KG1 (cell line): ENCODE results near the gene SDK2.

ENCODE experiments used
- DNase-seq: peaks from one replicate; lab custom pipeline; 2025; lab: John Stamatoyannopoulos, UW

The SDK2 gene

DNA sequence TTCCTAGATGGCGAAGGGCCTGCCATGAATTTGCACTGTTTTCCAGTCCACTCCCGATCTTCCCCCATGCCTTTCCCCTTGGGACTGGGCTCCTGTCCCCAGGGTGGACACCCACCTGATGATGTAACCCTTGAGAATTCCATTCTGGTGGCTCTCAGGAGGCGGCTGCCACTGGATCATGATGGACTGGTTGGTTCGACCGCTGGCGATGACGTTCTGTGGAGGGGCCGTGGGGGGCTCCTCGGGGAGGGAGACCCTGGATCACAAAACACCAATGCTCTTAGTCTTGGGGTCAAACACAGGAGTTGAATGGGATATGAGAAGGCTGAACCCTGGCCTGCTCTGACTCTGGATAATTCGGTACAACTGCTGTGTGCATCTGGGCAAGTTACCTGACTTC is 225.2 kb downstream of the SDK2 start:
- DNase-seq, result no peak

DNA sequence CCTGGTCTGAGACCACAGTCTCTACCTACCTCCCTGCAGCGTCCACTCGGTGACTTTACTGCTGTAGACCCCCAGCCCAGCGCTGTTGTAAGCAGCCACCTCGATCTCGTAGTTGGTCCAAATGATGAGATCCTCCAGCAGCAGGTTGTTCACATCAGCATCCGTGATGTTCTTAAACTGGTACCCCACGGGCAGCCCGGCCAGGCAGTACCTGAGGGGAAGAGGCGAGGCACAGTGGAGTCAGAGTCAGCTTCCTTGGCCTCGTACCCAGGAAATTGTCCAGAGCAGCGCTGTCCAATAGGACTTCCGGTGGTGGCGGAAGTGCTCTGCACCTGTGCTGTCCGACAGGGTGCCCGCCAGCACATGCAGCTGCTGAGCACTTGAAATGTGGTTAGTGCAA is 228.5 kb downstream of the SDK2 start:
- no peak for DNase-seq

- no peak for DNase-seq
These were observed 229.9 kb downstream of the SDK2 start for GRCh38 chr17:73414171-73414955.

GRCh38 chr17:73412914-73413313 is 231.3 kb downstream of the SDK2 start:
- no peak for DNase-seq

- DNase-seq, result no peak
These were observed 232.9 kb downstream of the SDK2 start for GRCh38 chr17:73411313-73411747.

- DNase-seq, result no peak
These were observed 233.5 kb downstream of the SDK2 start for GRCh38 chr17:73410586-73411312.

GRCh38 chr17:73404246-73404645 is 240.0 kb downstream of the SDK2 start:
- DNase-seq, result no peak

DNA sequence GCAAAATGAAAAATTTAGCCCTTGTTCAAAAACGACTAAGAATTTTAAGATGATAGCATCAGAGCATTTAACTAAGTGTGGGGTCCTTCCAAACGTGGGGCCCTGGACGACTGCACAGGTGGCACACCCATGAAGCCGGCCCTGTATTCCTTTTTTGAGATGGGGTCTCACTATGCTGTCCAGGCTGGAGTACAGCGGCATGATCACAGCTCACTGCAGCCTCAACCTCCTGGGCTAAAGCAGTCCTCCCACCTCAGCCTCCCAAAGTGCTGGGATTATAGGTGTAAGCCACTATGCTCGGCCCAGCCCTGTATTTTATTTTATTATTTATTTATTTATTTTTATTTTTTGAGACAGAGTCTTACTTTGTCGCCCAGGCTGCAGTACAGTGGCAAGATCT is 241.8 kb downstream of the SDK2 start:
- DNase-seq, result no peak

GRCh38 chr17:73401911-73402310 is 242.3 kb downstream of the SDK2 start:
- no peak for DNase-seq

DNA sequence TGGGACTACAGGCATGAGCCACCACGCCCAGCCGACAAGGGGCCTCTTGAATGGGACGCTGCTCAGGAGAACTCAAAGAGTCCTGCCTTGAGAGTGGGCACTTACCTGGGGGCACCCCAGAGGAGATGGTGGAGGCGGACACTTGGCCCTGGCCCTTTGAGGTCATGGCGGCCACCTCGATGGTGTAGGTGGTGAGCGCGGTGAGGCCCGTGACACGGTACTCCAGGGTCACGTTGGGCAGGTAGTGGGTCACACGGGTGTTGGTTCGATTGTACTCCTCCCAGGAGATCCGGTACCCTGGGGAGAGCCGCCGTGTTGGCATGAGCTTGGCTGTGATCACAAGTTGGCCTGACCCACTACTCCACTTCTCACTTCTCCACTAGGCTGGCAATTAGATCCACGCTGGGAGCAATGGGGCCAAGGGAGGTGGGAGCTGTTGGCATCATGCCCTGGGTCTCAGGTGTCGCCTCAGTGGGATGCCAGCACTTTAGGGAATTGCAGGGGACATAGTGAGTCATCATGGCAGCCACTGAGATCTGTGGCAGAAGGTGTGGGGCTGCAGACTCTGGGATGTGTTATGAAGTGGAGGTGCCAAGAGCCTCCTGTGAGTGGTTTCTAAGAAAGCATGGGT is 243.2 kb downstream of the SDK2 start:
- no peak for DNase-seq

GRCh38 chr17:73399056-73399455 is 245.2 kb downstream of the SDK2 start:
- no peak for DNase-seq

DNA sequence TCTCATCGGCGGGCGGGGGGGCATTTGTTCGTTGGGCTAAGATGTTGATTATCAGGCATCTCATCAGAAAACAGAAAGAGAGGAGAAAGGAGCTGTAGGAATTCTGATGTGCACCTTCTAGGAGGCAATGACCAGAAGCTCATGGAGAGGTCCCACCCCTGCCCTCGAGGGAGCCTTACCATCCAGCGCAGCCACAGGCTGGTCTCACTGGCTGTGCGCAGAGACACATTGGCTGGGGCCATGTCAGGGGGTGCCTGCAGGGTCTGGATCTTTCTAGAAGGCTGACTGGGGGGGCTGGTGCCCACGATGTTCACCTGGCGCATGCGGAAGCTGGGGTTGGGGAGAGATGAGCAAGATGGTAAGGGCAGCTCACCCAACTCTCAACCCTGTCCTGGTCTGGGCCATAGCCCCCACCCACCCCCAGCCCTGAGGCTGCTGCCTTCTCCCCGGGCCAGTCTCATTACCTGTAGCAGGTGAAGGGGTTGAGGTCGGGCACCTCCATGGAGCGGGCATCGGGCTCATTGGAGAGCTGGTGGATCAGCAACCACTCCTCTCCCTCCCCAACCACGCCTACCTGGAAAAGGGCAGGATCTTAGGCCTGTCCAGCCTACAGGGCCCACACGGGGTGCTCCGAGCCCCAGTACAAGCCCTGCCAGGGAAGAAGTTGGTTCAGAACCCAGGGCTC is 246.2 kb downstream of the SDK2 start:
- no peak for DNase-seq

GRCh38 chr17:73397278-73397826 is 246.9 kb downstream of the SDK2 start:
- DNase-seq, result no peak

GRCh38 chr17:73396431-73397277 is 247.6 kb downstream of the SDK2 start:
- no peak for DNase-seq

GRCh38 chr17:73394512-73395450 is 249.5 kb downstream of the SDK2 start:
- no peak for DNase-seq

GRCh38 chr17:73393962-73394361 is 250.3 kb downstream of the SDK2 start:
- DNase-seq, result no peak

DNA sequence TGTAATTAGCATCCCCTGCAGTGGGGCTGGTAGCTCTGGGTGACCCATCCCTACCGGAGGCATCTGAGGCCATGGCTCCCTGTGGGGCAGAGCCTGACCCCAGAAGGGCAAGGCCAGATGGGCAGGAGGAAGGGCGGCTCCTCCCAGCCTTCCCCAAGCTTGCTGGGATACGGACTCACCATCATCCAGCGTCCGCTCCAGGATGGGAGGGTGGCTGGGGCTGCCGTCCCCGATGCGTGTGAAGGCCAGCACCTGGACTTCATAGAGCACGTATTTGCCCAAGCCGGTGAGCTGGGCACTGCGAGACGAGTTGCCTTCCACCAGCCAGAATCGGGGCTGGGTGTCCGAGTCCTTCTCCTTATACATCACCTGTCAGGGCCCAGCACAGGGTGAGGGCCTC is 250.9 kb downstream of the SDK2 start:
- DNase-seq, result no peak

- no peak for DNase-seq
These were observed 252.6 kb downstream of the SDK2 start for GRCh38 chr17:73391331-73392265.

DNA sequence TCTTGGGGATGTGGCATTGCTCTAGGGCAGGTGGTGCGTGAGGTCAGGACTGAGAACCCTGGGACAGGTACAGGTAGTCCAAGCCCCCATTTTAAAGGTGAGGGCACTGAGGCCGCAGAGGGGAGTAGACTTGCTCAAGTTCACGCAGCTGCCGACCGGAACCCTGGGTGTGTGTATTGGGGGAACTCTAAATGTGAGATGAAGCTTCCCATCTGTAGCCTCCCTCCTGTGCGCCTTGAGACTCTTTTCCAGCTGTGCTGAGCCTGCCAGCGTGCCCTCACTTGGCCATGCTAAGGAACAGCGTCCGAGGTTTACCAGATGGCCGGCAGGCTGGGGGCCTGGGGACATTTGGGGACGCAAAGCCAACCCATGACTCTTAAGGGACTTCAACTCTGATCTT is 253.4 kb downstream of the SDK2 start:
- no peak for DNase-seq
